Activated CD8-positive, alpha-beta T cell treated with anti-CD3 and anti-CD28 coated beads for 36 hours (primary cell): Measurements from ENCODE around the gene MSGN1. TPM values are rescaled to one million over a fixed set of nuclear protein-coding genes. Genes with fewer than 3 reads are reported as not detected.

Source experiments
- ATAC-seq: fragments of 200-7000 bp; cut with Tn5 transposase; one replicate; pipeline ENCODE4 v1.10.0; 2021; ENCODE audit warnings: mild to moderate bottlenecking, moderate library complexity
- CTCF ChIA-PET: fragments of 350-600 bp; sonication (Branson Sonifier 250); formaldehyde crosslinking; loops from one replicate; lab custom pipeline; 2021; ENCODE audit warnings: antibody characterized with exemption; lab: Charles Lee
- POLR2A ChIA-PET: fragments of 350-600 bp; sonication (Branson Sonifier 250); formaldehyde crosslinking; loops from one replicate; lab custom pipeline; 2021; ENCODE audit warnings: antibody characterized with exemption; lab: Charles Lee
- DNase-seq: peaks from one replicate; pipeline ENCODE4 v3.0.0-alpha.2; 2020
- H3K27ac Mint-ChIP-seq: one replicate; pipeline ENCODE4 v1.8.0; 2021; ENCODE audit warnings: mild to moderate bottlenecking, mixed read lengths
- H3K27me3 Mint-ChIP-seq: one replicate; pipeline ENCODE4 v1.8.0; 2021; ENCODE audit warnings: mixed read lengths
- H3K36me3 Mint-ChIP-seq: one replicate; pipeline ENCODE4 v1.8.0; 2021; ENCODE audit warnings: low read depth, mixed read lengths
- H3K4me1 Mint-ChIP-seq: one replicate; pipeline ENCODE4 v1.8.0; 2021; ENCODE audit warnings: low read depth, mixed read lengths
- H3K4me3 Mint-ChIP-seq: one replicate; pipeline ENCODE4 v1.8.0; 2021; ENCODE audit warnings: mild to moderate bottlenecking, moderate library complexity, mixed read lengths
- H3K9me3 Mint-ChIP-seq: one replicate; pipeline ENCODE4 v1.8.0; 2021; ENCODE audit warnings: mixed read lengths
- CTCF ChIP-seq: fragments of 200-600 bp; IDR thresholded peaks from one replicate; pipeline ENCODE4 v1.8.0; 2022; ENCODE audit warnings: antibody characterized with exemption, mild to moderate bottlenecking
- intact Hi-C: fragments of 100-400 bp; cut with micrococcal nuclease; formaldehyde crosslinking; loops from one replicate; pipeline ENCODE4 v1.10.0; 2022
- total RNA-seq, 2 experiments: library from RNA; stranded (reverse); gene quantifications; one replicate each; pipeline ENCODE4 v1.2.3, GENCODE V29; 2021

Gene MSGN1
- total RNA-seq, 2 experiments from 2014 or later: not detected

- Mint-ChIP-seq H3K27me3 (no peaks in the 10 kb centered on the region), H3K27ac (no peak overlapping the region), H3K4me1 (no peaks in the 10 kb centered on the region), H3K4me3 (no peak overlapping the region), H3K9me3 (peaks cover 3% of the 10 kb centered on the region), H3K36me3 (peaks cover 26% of the 10 kb centered on the region)
- DNase-seq: no peak
- POLR2A ChIA-PET: interaction anchor here (1.5 kb wide), 1 partner anchor 11 kb away, joined by 3 read pairs; no protein-coding TSS in a partner anchor
- intact Hi-C loops: no loop called here
- ATAC-seq: no peak
- CTCF ChIA-PET: interaction anchor here (1.2 kb wide), 1 partner anchor 62 kb away, joined by 3 read pairs; no protein-coding TSS in a partner anchor
- TF ChIP-seq CTCF: no peak
Observed at GRCh38 chr2:17781482-17781881, 34.8 kb upstream of the MSGN1 start.

- TF ChIP-seq CTCF: no peak
- Mint-ChIP-seq H3K27me3 (peaks cover 11% of the 10 kb centered on the region), H3K4me1 (no peaks in the 10 kb centered on the region), H3K27ac (no peak overlapping the region), H3K36me3 (peaks cover 8% of the 10 kb centered on the region), H3K9me3 (peaks cover 3% of the 10 kb centered on the region), H3K4me3 (no peak overlapping the region)
- intact Hi-C loops: no loop called here
- POLR2A ChIA-PET: no interaction called here
- no peak for DNase-seq
- no peak for ATAC-seq
- CTCF ChIA-PET: no interaction called here
Observed at GRCh38 chr2:17786727-17787126, 29.5 kb upstream of the MSGN1 start.

- Mint-ChIP-seq H3K9me3 (peaks cover 2% of the 10 kb centered on the region), H3K4me3 (no peak overlapping the region), H3K4me1 (peaks cover 3% of the 10 kb centered on the region), H3K36me3 (no peaks in the 10 kb centered on the region), H3K27me3 (peaks cover 21% of the 10 kb centered on the region), H3K27ac (no peak overlapping the region)
- intact Hi-C loops: no loop called here
- DNase-seq (no peak), ATAC-seq (no peak)
- TF ChIP-seq CTCF: no peak
- ChIA-PET CTCF (no interaction called here), POLR2A (no interaction called here)
Observed at GRCh38 chr2:17788773-17789172, 27.5 kb upstream of the MSGN1 start.

- Mint-ChIP-seq H3K4me3 (no peak overlapping the region), H3K27ac (no peak overlapping the region), H3K9me3 (no peaks in the 10 kb centered on the region), H3K27me3 (peaks cover 25% of the 10 kb centered on the region), H3K36me3 (no peaks in the 10 kb centered on the region), H3K4me1 (peaks cover 3% of the 10 kb centered on the region)
- POLR2A ChIA-PET: no interaction called here
- no peak for DNase-seq
- CTCF ChIA-PET: no interaction called here
- intact Hi-C loops: no loop called here
- ATAC-seq: no peak
- no peak for TF ChIP-seq CTCF
Observed at GRCh38 chr2:17790536-17790935, 25.7 kb upstream of the MSGN1 start.

GRCh38 chr2:17791121-17791816 lies 25.0 kb upstream of the MSGN1 start:
- intact Hi-C loops: no loop called here
- no peak for ATAC-seq
- Mint-ChIP-seq H3K36me3 (no peaks in the 10 kb centered on the region), H3K9me3 (no peaks in the 10 kb centered on the region), H3K27ac (no peak overlapping the region), H3K4me3 (no peak overlapping the region), H3K4me1 (peaks cover 3% of the 10 kb centered on the region), H3K27me3 (peaks cover 25% of the 10 kb centered on the region)
- ChIA-PET POLR2A (no interaction called here), CTCF (no interaction called here)
- TF ChIP-seq CTCF: no peak
- DNase-seq: no peak
